ENCODE results near the gene OGFOD3. TPM values are rescaled to one million over a fixed set of nuclear protein-coding genes. Genes with fewer than 3 reads are reported as not detected.
"Not testable (repeated sequence)": the region's sequence is repeated elsewhere in the genome, so short reads cannot be mapped to it uniquely, and the experiment has no call there.

The OGFOD3 gene
- total and polyA plus RNA-seq, 2 donors (not counting 3 experiments of a cell fraction or from before 2014, with no cell fraction given), result 31.7 to 34.8 TPM

DNA sequence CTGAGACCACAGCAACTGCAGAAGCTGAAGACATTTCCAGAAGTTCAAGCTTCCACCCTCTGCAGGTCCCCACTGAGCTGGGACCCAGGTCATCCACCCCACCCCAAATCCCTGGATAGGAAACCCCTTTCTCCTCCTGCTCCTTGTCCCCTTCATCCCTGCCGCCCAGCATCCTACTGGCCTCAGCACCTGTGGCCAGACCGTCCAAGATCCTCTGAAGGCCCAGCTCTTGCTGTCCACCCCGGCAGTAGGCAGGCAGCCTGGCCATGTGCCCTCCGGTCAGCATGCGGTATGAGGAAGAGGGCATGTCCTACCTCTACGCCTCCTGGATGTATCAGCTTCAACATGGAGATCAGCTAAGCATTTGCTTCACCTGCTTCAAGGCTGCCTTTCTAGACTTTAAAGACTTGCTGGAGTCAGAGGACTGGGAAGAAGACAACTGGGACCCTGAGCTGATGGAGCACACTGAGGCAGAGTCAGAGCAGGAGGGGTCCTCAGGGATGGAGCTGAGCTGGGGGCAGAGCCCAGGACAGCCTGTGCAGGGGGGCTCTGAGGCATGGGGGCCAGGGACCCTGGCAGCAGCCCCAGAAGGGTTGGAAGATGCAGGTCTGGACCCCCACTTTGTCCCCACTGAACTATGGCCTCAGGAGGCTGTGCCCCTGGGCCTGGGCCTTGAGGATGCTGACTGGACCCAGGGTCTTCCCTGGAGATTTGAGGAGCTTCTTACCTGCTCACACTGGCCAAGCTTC, 56.3 kb downstream of the OGFOD3 start:
- ChIA-PET POLR2A (no interaction called here), CTCF (interaction anchor here (0.8 to 1.4 kb wide), 4 partner anchors 11 to 63 kb away, joined by 3 to 5 read pairs (median 4); no protein-coding TSS in a partner anchor)
- Histone ChIP-seq H3K27me3 (ENCODE audit: control insufficient read depth in 2 of 2, insufficient read depth in 2 of 2, low read length in 2 of 2) (no peaks in the 10 kb centered on the region), H3K36me3 (ENCODE audit: control insufficient read depth in 2 of 2, extremely low read depth in 1 of 2, insufficient read depth in 2 of 2, low read length in 2 of 2) (no peaks in the 10 kb centered on the region), H3K9me1 (replicated peaks; ENCODE audit: control insufficient read depth, extremely low read depth, insufficient read depth, low read length) (no peaks in the 10 kb centered on the region), H3K4me3 (replicated peaks in 1 of 3; ENCODE audit: insufficient read depth in 1 of 3, low read depth in 1 of 3, low read length in 3 of 3) (no peak overlapping the region), H3K4me1 (ENCODE audit: control insufficient read depth, extremely low read depth, insufficient read depth, low read length) (peaks cover 2% of the 10 kb centered on the region), H3K9me3 (replicated peaks; ENCODE audit: control insufficient read depth, insufficient read depth, low read length) (no peaks in the 10 kb centered on the region), H4K20me1 (replicated peaks; ENCODE audit: control insufficient read depth, extremely low read depth, insufficient read depth, low read length) (no peaks in the 10 kb centered on the region), H2AFZ (ENCODE audit: low read depth, low read length) (no peak overlapping the region), H3K9ac (replicated peaks; ENCODE audit: extremely low read depth, insufficient read depth, low read length) (no peak overlapping the region), H3K4me2 (ENCODE audit: insufficient read depth, low read length) (no peak overlapping the region), H3K27ac (ENCODE audit: insufficient read depth, low read depth, low read length) (no peak overlapping the region), H3K79me2 (ENCODE audit: control insufficient read depth, insufficient read depth, low read length) (no peaks in the 10 kb centered on the region)
- TF ChIP-seq CTCF (IDR thresholded peaks at IDR 0.05; ENCODE audit: extremely low read depth in 1 of 2, insufficient read depth in 1 of 2, low read depth in 1 of 2, low read length in 2 of 2) (no peak), MAX (IDR thresholded peaks at IDR 0.05; ENCODE audit: insufficient read depth, insufficient read length) (no peak), GATA2 (IDR thresholded peaks at IDR 0.05; ENCODE audit: insufficient read depth, insufficient read length, low read depth, low read length) (no peak), EZH2 (IDR thresholded peaks at IDR 0.05; ENCODE audit: borderline replicate concordance, low read depth, low read length, severe bottlenecking) (no peak), POLR2A (IDR thresholded peaks at IDR 0.05; ENCODE audit: low read depth, low read length) (no peak), JUN (IDR thresholded peaks at IDR 0.05; ENCODE audit: borderline replicate concordance, insufficient read depth, insufficient read length, low read depth) (no peak), MYC (IDR thresholded peaks at IDR 0.05; ENCODE audit: low read depth, low read length) (no peak), FOS (IDR thresholded peaks at IDR 0.05; ENCODE audit: borderline replicate concordance, insufficient read depth, low read length) (no peak), POLR2AphosphoS5 (IDR thresholded peaks at IDR 0.05; ENCODE audit: insufficient read depth, low read depth, low read length) (no peak)
- DNase-seq (ENCODE audit: low read depth, low spot score) (no peak), FAIRE-seq (no peak)
- dilution Hi-C loops (cut with MboI; ENCODE audit: extremely low pct_ligation_motif_present, low sequenced_read_pairs), result no loop called here
- intact Hi-C loops (cut with micrococcal nuclease), result no loop called here
- BruUV-seq (replicated peaks), result no TSS peak

GRCh38 chr17:82359451-82360074, 58.8 kb downstream of the OGFOD3 start:
- H3K79me2 ChIP-seq (ENCODE audit: control insufficient read depth, insufficient read depth, low read length); intact Hi-C loops (cut with micrococcal nuclease); POLR2A ChIA-PET: not testable (repeated sequence)

More at GRCh38 chr17:82359451-82360074, 58.8 kb downstream of the OGFOD3 start:
- DNase-seq (ENCODE audit: low read depth, low spot score); dilution Hi-C loops (cut with MboI; ENCODE audit: extremely low pct_ligation_motif_present, low sequenced_read_pairs); FAIRE-seq; H3K27me3 ChIP-seq (ENCODE audit: control insufficient read depth in 2 of 2, insufficient read depth in 2 of 2, low read length in 2 of 2); H4K20me1 ChIP-seq (replicated peaks; ENCODE audit: control insufficient read depth, extremely low read depth, insufficient read depth, low read length); H3K36me3 ChIP-seq (ENCODE audit: control insufficient read depth in 2 of 2, extremely low read depth in 1 of 2, insufficient read depth in 2 of 2, low read length in 2 of 2); H3K27ac ChIP-seq (ENCODE audit: insufficient read depth, low read depth, low read length); H3K9me1 ChIP-seq (replicated peaks; ENCODE audit: control insufficient read depth, extremely low read depth, insufficient read depth, low read length); H3K4me2 ChIP-seq (ENCODE audit: insufficient read depth, low read length); H2AFZ ChIP-seq (ENCODE audit: low read depth, low read length); H3K9ac ChIP-seq (replicated peaks; ENCODE audit: extremely low read depth, insufficient read depth, low read length); CTCF ChIA-PET; BruUV-seq (replicated peaks); H3K4me1 ChIP-seq (ENCODE audit: control insufficient read depth, extremely low read depth, insufficient read depth, low read length); H3K9me3 ChIP-seq (replicated peaks; ENCODE audit: control insufficient read depth, insufficient read depth, low read length); H3K4me3 ChIP-seq (replicated peaks in 1 of 3; ENCODE audit: insufficient read depth in 1 of 3, low read depth in 1 of 3, low read length in 3 of 3): not testable (repeated sequence)

All from endothelial cell of umbilical vein (primary cell).